B cell (primary cell): Measurements from ENCODE around the gene TRPM4.

Experiments used
- CTCF ChIP-seq: fragments of 200-600 bp; IDR thresholded peaks from one replicate; pipeline ENCODE4 v1.8.0; 2022; ENCODE audit warnings: antibody characterized with exemption, mild to moderate bottlenecking
- EZH2 ChIP-seq: IDR thresholded peaks from 2 replicates; pipeline ENCODE4 v1.6.1; 2012; ENCODE audit warnings: borderline replicate concordance, low read depth, mild to moderate bottlenecking, moderate library complexity, low read length; ENCODE audit not compliant: insufficient read depth, poor library complexity, severe bottlenecking

GRCh38 chr19:49182848-49183375, 25.3 kb downstream of the TRPM4 start:
- no peak for TF ChIP-seq CTCF
- no peak for TF ChIP-seq EZH2
